IMR-90 (cell line): ENCODE measurements around the gene SLF2. TPM values are rescaled to one million over a fixed set of nuclear protein-coding genes. Genes with fewer than 3 reads are reported as not detected.

Source experiments
- ATAC-seq: fragments of 200-7000 bp; cut with Tn5 transposase; 2 replicates; pipeline ENCODE4 v1.9.1; 2020; ENCODE audit warnings: low read depth, mild to moderate bottlenecking, moderate library complexity
- BruUV-seq: library from RNA; stranded (reverse); fragments of 400-500 nt; replicated peaks from 2 replicates; lab custom pipeline; 2021; lab: Mats Ljungman, UMichigan
- CTCF ChIA-PET: fragments of 300-600 bp; formaldehyde crosslinking; extraction: SDS; loops from one replicate; lab custom pipeline; 2021; ENCODE audit warnings: antibody characterized with exemption; lab: Yijun Ruan, JAX
- POLR2A ChIA-PET: fragments of 300-600 bp; sonication (Branson Sonifier 250); formaldehyde crosslinking; loops from one replicate; lab custom pipeline; 2022; ENCODE audit warnings: antibody characterized with exemption; ENCODE audit not compliant: unreplicated experiment; lab: Charles Lee
- DNase-seq: peaks from one replicate; pipeline ENCODE4 v3.0.0; 2013
- H2AFZ ChIP-seq: replicated peaks from 2 replicates; pipeline ENCODE3; 2013; ENCODE audit warnings: low read length, mild to moderate bottlenecking; ENCODE audit not compliant: poor library complexity
- H2AK5ac ChIP-seq: 2 replicates; pipeline ENCODE4 v1.6.1; 2013; ENCODE audit warnings: low read depth, low read length, inconsistent platforms
- H2AK9ac ChIP-seq: replicated peaks from 2 replicates; pipeline ENCODE3; 2013; ENCODE audit warnings: mild to moderate bottlenecking, low read depth, low read length, moderate library complexity; ENCODE audit not compliant: poor library complexity
- H2BK120ac ChIP-seq: 2 replicates; pipeline ENCODE4 v1.6.1; 2013; ENCODE audit warnings: low read depth, low read length, inconsistent platforms
- H2BK15ac ChIP-seq: 3 replicates; pipeline ENCODE4 v1.6.1; 2013; ENCODE audit warnings: low read depth, low read length, inconsistent platforms
- H2BK20ac ChIP-seq: 2 replicates; pipeline ENCODE4 v1.6.1; 2013; ENCODE audit warnings: low read depth, mild to moderate bottlenecking, inconsistent platforms, low read length, moderate library complexity
- H2BK5ac ChIP-seq: 2 replicates; pipeline ENCODE4 v1.6.1; 2013; ENCODE audit warnings: mild to moderate bottlenecking, low read depth, low read length, inconsistent platforms; ENCODE audit not compliant: poor library complexity, severe bottlenecking
- H3K14ac ChIP-seq: replicated peaks from 2 replicates; pipeline ENCODE4 v1.6.1; 2013; ENCODE audit warnings: low read depth, low read length, inconsistent platforms
- H3K18ac ChIP-seq: 2 replicates; pipeline ENCODE4 v1.6.1; 2013; ENCODE audit warnings: low read depth, low read length, control low read depth
- H3K23ac ChIP-seq: 2 replicates; pipeline ENCODE4 v1.6.1; 2013; ENCODE audit warnings: low read depth, low read length, inconsistent platforms
- H3K27ac ChIP-seq: 2 replicates; pipeline ENCODE4 v1.5.1; 2013; ENCODE audit warnings: mild to moderate bottlenecking, control low read depth, low read length; ENCODE audit not compliant: insufficient read depth
- H3K27me3 ChIP-seq: 2 replicates; pipeline ENCODE4 v1.6.1; 2013; ENCODE audit warnings: low read length; ENCODE audit not compliant: control insufficient read depth, insufficient read depth
- H3K36me3 ChIP-seq: 2 replicates; pipeline ENCODE4 v1.6.1; 2013; ENCODE audit warnings: low read length, mixed read lengths; ENCODE audit not compliant: control insufficient read depth, insufficient read depth
- H3K4ac ChIP-seq: 2 replicates; pipeline ENCODE4 v1.6.1; 2013; ENCODE audit warnings: low read depth, low read length, inconsistent platforms
- H3K4me1 ChIP-seq: 2 replicates; pipeline ENCODE4 v1.6.1; 2013; ENCODE audit warnings: low read length, mixed read lengths; ENCODE audit not compliant: control insufficient read depth, insufficient read depth
- H3K4me2 ChIP-seq: 2 replicates; pipeline ENCODE4 v1.6.1; 2013; ENCODE audit warnings: low read depth, mild to moderate bottlenecking, control low read depth, low read length, moderate library complexity
- H3K4me3 ChIP-seq: 2 replicates; pipeline ENCODE4 v1.5.1; 2013; ENCODE audit warnings: low read depth, mild to moderate bottlenecking, control low read depth, low read length, moderate library complexity; ENCODE audit not compliant: insufficient read depth
- H3K56ac ChIP-seq: 2 replicates; pipeline ENCODE4 v1.6.1; 2013; ENCODE audit warnings: low read length, inconsistent platforms; ENCODE audit not compliant: insufficient read depth; ENCODE audit errors: extremely low read depth
- H3K79me1 ChIP-seq, 2 experiments: 2 replicates each; pipeline ENCODE4 v1.6.1; 2013; ENCODE audit warnings: low read length in 2 of 2, inconsistent platforms in 1 of 2, low read depth in 1 of 2
- H3K9ac ChIP-seq: 2 replicates; pipeline ENCODE4 v1.6.1; 2013; ENCODE audit warnings: low read depth, low read length, control low read depth
- H3K9me1 ChIP-seq: 2 replicates; pipeline ENCODE4 v1.6.1; 2013; ENCODE audit warnings: low read length, inconsistent platforms; ENCODE audit not compliant: insufficient read depth
- H3K9me3 ChIP-seq: 2 replicates; pipeline ENCODE4 v1.6.1; 2013; ENCODE audit warnings: low read length; ENCODE audit not compliant: control insufficient read depth, insufficient read depth
- H4K20me1 ChIP-seq: 2 replicates; pipeline ENCODE4 v1.6.1; 2013; ENCODE audit warnings: low read length, inconsistent platforms; ENCODE audit not compliant: insufficient read depth
- H4K5ac ChIP-seq: 2 replicates; pipeline ENCODE4 v1.6.1; 2013; ENCODE audit warnings: mild to moderate bottlenecking, low read depth, low read length, control low read depth
- H4K8ac ChIP-seq, 2 experiments: 2 replicates each; pipeline ENCODE4 v1.6.1; 2013; ENCODE audit warnings: low read depth in 2 of 2, low read length in 2 of 2, control low read depth in 1 of 2, inconsistent platforms in 1 of 2
- H4K91ac ChIP-seq: 2 replicates; pipeline ENCODE4 v1.6.1; 2013; ENCODE audit warnings: low read depth, low read length, inconsistent platforms; ENCODE audit not compliant: insufficient read depth
- BHLHE40 ChIP-seq: fragments of 150-350 bp; IDR thresholded peaks from 2 replicates; pipeline ENCODE4 v1.6.1; 2016; ENCODE audit warnings: mild to moderate bottlenecking, low read depth, low read length
- CHD1 ChIP-seq: IDR thresholded peaks from 2 replicates; pipeline ENCODE4 v1.6.1; 2012; ENCODE audit warnings: low read depth, low read length, improper control_type of control experiment
- FOS ChIP-seq: fragments of 150-350 bp; IDR thresholded peaks from 2 replicates; pipeline ENCODE4 v1.6.1; 2016; ENCODE audit warnings: low read depth, low read length
- MAZ ChIP-seq: IDR thresholded peaks from 2 replicates; pipeline ENCODE4 v1.6.1; 2012; ENCODE audit warnings: low read depth, mild to moderate bottlenecking, low read length, improper control_type of control experiment, moderate library complexity, borderline replicate concordance
- NFE2L2 ChIP-seq: fragments of 150-350 bp; IDR thresholded peaks from 2 replicates; pipeline ENCODE4 v1.6.1; 2016; ENCODE audit warnings: low read depth, mild to moderate bottlenecking, low read length
- RAD21 ChIP-seq: IDR thresholded peaks from 2 replicates; pipeline ENCODE4 v1.6.1; 2012; ENCODE audit warnings: low read length, improper control_type of control experiment
- RCOR1 ChIP-seq: IDR thresholded peaks from 2 replicates; pipeline ENCODE4 v1.6.1; 2012; ENCODE audit warnings: mild to moderate bottlenecking, low read length, improper control_type of control experiment; ENCODE audit not compliant: insufficient replicate concordance
- RFX5 ChIP-seq: IDR thresholded peaks from 2 replicates; pipeline ENCODE4 v1.8.0; 2012; ENCODE audit warnings: low read depth, mild to moderate bottlenecking, low read length, moderate library complexity
- SMC3 ChIP-seq: fragments of 150-350 bp; IDR thresholded peaks from 2 replicates; pipeline ENCODE4 v1.6.1; 2016; ENCODE audit warnings: low read depth, mild to moderate bottlenecking, antibody characterized with exemption, low read length, moderate library complexity
- WGBS, 2 experiments: methylation state at CpG; one replicate each; pipeline versions ENCODE4 v1.1.5 to v1.1.7; 2013; ENCODE audit warnings: missing lambda C conversion rate in 2 of 2; ENCODE audit not compliant: insufficient read length in 1 of 2; ENCODE audit errors: extremely low coverage in 2 of 2; 5-methylcytosine and 5-hydroxymethylcytosine counted together
- dilution Hi-C: fragments of 300-500 bp; cut with HindIII; formaldehyde crosslinking; loops from one replicate; pipeline ENCODE4 v1.14.3; 2018; ENCODE audit warnings: low sequenced_read_pairs; ENCODE audit not compliant: unreplicated experiment
- in situ Hi-C: fragments of 300-500 bp; cut with MboI; formaldehyde crosslinking; loops from 3 replicates; pipeline ENCODE4 v1.14.3; 2019; ENCODE audit warnings: low sequenced_read_pairs, inconsistent platforms, mixed read lengths
- intact Hi-C: fragments of 100-400 bp; cut with micrococcal nuclease; formaldehyde crosslinking; loops from 2 replicates; pipeline ENCODE4 v1.10.0; 2022
- polyA plus RNA-seq, 3 experiments: library from polyadenylated mRNA; depleted of rRNA; stranded (reverse); fragments of >200 nt; gene quantifications; 2 replicates each; pipeline ENCODE4 v1.2.3, GENCODE V29; 2012; ENCODE audit warnings: low replicate concordance in 1 of 3
- total RNA-seq: library from RNA; depleted of rRNA; stranded (reverse); fragments of >200 nt; gene quantifications from 2 replicates; pipeline ENCODE4 v1.2.3, GENCODE V29; 2012
- TF ChIP-seq, protein P1 (sequence below): fragments of 150-350 bp; IDR thresholded peaks from 2 replicates; pipeline ENCODE4 v1.6.1; 2017; ENCODE audit warnings: mild to moderate bottlenecking, antibody characterized with exemption, low read length, low read depth
- TF ChIP-seq, protein P2 (sequence below): fragments of 150-350 bp; IDR thresholded peaks from 2 replicates; pipeline ENCODE4 v1.6.1; 2016; ENCODE audit warnings: low read depth, mild to moderate bottlenecking, low read length, moderate library complexity, borderline replicate concordance

SLF2 gene
- total and polyA plus RNA-seq, 2 of the 4 experiments (the other 2 are of a cell fraction): 8.5 to 21.7 TPM

DNA sequence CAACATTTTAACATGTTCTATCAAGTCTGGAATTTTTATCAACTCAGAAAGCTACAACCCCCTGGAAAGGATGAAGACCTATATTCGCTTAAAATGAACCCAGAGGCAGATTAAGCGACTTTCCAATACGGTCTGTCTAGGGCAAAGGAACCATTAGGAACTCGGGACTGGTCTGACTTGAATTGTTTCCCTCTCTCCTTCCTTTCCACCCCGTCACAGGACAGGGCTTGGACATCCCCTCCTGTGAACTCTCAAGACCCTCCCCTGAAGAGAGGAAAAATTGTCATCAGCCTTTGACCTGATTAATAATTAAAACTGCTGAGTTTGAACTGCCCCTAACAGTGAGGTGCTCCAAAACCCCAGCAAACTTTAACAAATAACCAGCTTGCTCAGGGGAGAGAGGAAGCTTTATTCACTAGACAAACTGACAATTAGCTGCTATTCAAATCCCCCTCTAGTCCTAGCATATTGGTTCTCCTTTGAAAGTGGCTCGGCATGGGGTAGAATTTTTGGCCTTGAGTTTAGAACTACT is 22.6 kb upstream of the SLF2 start:
- ChIA-PET POLR2A (no interaction called here), CTCF (no interaction called here)
- Histone ChIP-seq H3K56ac (peak overlapping the region; percentile 85), H3K4me3 (no peak overlapping the region), H4K8ac (peak overlapping the region; percentile 40 to 91), H3K4me2 (peak overlapping the region; percentile 59), H4K5ac (peak overlapping the region; percentile 74), H3K14ac (peak overlapping the region; percentile 89), H3K9me1 (peaks cover 11% of the 10 kb centered on the region), H2BK15ac (peak overlapping the region; percentile 93), H3K18ac (peak overlapping the region; percentile 46), H2BK120ac (peak overlapping the region; percentile 94), H3K27me3 (no peaks in the 10 kb centered on the region), H3K4me1 (peaks cover 23% of the 10 kb centered on the region), H2AFZ (peak overlapping the region; percentile 67), H3K9me3 (no peaks in the 10 kb centered on the region), H3K79me1 (peaks cover 0 to 9% of the 10 kb centered on the region in 2 experiments; a peak in 2 of 4 replicates), H3K4ac (peak overlapping the region; percentile 95), H4K20me1 (no peaks in the 10 kb centered on the region), H2BK20ac (peak overlapping the region; percentile 98), H2AK9ac (peak overlapping the region; percentile 91), H2AK5ac (peak overlapping the region; percentile 99), H3K9ac (peak overlapping the region; percentile 4; the same call in 1 of the 2 replicates), H3K36me3 (no peaks in the 10 kb centered on the region), H3K27ac (peak overlapping the region; percentile 80), H2BK5ac (peak overlapping the region; percentile 93), H3K23ac (peak overlapping the region; percentile 36), H4K91ac (peak overlapping the region; percentile 90)
- DNase-seq (no peak), ATAC-seq (no peak; the same call in 1 of the 2 replicates)
- TF ChIP-seq RCOR1 (no peak), SMC3 (no peak), MAZ (no peak), FOS (no peak), RFX5 (no peak), BHLHE40 (no peak), NFE2L2 (no peak), RAD21 (no peak), CHD1 (no peak)
- TF ChIP-seq, protein P1, sequence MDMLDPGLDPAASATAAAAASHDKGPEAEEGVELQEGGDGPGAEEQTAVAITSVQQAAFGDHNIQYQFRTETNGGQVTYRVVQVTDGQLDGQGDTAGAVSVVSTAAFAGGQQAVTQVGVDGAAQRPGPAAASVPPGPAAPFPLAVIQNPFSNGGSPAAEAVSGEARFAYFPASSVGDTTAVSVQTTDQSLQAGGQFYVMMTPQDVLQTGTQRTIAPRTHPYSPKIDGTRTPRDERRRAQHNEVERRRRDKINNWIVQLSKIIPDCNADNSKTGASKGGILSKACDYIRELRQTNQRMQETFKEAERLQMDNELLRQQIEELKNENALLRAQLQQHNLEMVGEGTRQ: no peak
- TF ChIP-seq, protein P2, sequence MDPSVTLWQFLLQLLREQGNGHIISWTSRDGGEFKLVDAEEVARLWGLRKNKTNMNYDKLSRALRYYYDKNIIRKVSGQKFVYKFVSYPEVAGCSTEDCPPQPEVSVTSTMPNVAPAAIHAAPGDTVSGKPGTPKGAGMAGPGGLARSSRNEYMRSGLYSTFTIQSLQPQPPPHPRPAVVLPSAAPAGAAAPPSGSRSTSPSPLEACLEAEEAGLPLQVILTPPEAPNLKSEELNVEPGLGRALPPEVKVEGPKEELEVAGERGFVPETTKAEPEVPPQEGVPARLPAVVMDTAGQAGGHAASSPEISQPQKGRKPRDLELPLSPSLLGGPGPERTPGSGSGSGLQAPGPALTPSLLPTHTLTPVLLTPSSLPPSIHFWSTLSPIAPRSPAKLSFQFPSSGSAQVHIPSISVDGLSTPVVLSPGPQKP: no peak
- BruUV-seq: no TSS peak
- WGBS, 2 experiments: no CpG with 5 or more reads among the region's 6 CpGs
- intact Hi-C loops: no loop called here
- in situ Hi-C loops: loop anchor here (25.0 kb wide), 1 partner anchor 553 kb away; the partner anchor contains the start of genes PKD2L1 and SCD
- dilution Hi-C loops: no loop called here
